Subcutaneous preadipocyte (primary cell): ENCODE measurements around the gene MAGEE2. TPM values are rescaled to one million over a fixed set of nuclear protein-coding genes. Genes with fewer than 3 reads are reported as not detected.

Experiments used
- total RNA-seq: library from RNA; depleted of rRNA; stranded (reverse); fragments of >200 nt; gene quantifications from 2 replicates; pipeline ENCODE4 v1.2.3, GENCODE V29; 2012

Gene MAGEE2
- total RNA-seq, result not detected in 2 replicates

GRCh38 chrX:75784680-75785491 lies at the start of gene MAGEE2:
MAGEE2 (minus strand) TSS chrX:75785254; CDS start chrX:75785051, 203 bp downstream.

